Prostate gland (tissue), 2 donors: ENCODE measurements around the gene PIKFYVE.

Experiments
- POLR2A ChIP-seq: fragments of 450-650 bp; IDR thresholded peaks from one replicate; pipeline ENCODE4 v1.6.1; 2016; ENCODE audit warnings: antibody characterized with exemption, mild to moderate bottlenecking
- TF ChIP-seq, protein P1 (sequence below), 4 experiments: fragments of 200-600 bp in 2 of 4; fragments of 450-650 bp in 2 of 4; sonication (generic) in 2 of 4; IDR thresholded peaks; 1 replicate in 3 of 4; 2 replicates in 1 of 4; pipeline ENCODE4 v1.5.1; 2016 to 2019; ENCODE audit warnings: antibody characterized with exemption in 4 of 4, mild to moderate bottlenecking in 2 of 4, moderate library complexity in 2 of 4

DNA sequence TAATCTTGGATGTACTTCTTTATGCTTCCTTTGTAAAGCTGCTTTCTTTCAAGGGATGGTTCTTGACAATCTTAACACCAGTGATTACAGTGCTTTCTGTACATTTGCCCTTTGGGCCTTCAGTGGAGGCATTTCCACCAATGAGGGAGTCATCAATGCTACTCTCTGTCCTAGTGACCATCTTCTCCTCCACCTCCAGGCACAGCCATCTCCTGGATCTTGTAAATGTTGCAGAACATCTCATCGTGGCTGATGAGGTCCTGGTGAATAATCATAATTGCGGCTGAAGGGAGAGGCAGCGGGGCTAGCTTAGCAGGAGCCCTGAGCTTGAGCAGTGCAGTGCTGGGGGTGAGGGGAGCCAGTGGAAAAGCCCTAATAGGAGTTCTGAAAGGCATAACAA, 43.7 kb upstream of the PIKFYVE start:
- TF ChIP-seq POLR2A, result no peak
- TF ChIP-seq, protein P1, sequence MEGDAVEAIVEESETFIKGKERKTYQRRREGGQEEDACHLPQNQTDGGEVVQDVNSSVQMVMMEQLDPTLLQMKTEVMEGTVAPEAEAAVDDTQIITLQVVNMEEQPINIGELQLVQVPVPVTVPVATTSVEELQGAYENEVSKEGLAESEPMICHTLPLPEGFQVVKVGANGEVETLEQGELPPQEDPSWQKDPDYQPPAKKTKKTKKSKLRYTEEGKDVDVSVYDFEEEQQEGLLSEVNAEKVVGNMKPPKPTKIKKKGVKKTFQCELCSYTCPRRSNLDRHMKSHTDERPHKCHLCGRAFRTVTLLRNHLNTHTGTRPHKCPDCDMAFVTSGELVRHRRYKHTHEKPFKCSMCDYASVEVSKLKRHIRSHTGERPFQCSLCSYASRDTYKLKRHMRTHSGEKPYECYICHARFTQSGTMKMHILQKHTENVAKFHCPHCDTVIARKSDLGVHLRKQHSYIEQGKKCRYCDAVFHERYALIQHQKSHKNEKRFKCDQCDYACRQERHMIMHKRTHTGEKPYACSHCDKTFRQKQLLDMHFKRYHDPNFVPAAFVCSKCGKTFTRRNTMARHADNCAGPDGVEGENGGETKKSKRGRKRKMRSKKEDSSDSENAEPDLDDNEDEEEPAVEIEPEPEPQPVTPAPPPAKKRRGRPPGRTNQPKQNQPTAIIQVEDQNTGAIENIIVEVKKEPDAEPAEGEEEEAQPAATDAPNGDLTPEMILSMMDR (IDR thresholded peaks at IDR 0.05), result no peak
